GM06990 (cell line): ENCODE results near the gene CSPG4.
"Not testable (repeated sequence)": the region's sequence is repeated elsewhere in the genome, so short reads cannot be mapped to it uniquely, and the experiment has no call there.

ENCODE experiments used
- DNase-seq: peaks from one replicate; pipeline ENCODE4 v3.0.0-alpha.2; 2011; ENCODE audit not compliant: insufficient read length; ENCODE audit errors: extremely low read depth
- H3K27me3 ChIP-seq: replicated peaks from 2 replicates; pipeline ENCODE4 v1.6.0; 2011; ENCODE audit warnings: low read length; ENCODE audit not compliant: control insufficient read depth, insufficient read depth
- H3K36me3 ChIP-seq: 2 replicates; pipeline ENCODE4 v1.5.1; 2011; ENCODE audit warnings: low read length; ENCODE audit not compliant: control insufficient read depth, insufficient read depth
- H3K4me3 ChIP-seq: replicated peaks from 2 replicates; pipeline ENCODE4 v1.5.1; 2011; ENCODE audit warnings: low read depth, mild to moderate bottlenecking, control low read depth, low read length
- CTCF ChIP-seq: IDR thresholded peaks from 2 replicates; pipeline ENCODE4 v1.5.1; 2011; ENCODE audit warnings: low read length, control low read depth, mild to moderate bottlenecking, inconsistent platforms; ENCODE audit not compliant: insufficient read depth, poor library complexity, severe bottlenecking

CSPG4 gene

GRCh38 chr15:75702436-75702835, 10.2 kb downstream of the CSPG4 start:
- H3K4me3 ChIP-seq: no peak overlapping the region
- no peak for DNase-seq
- TF ChIP-seq CTCF: no peak

GRCh38 chr15:75701071-75702003, 11.3 kb downstream of the CSPG4 start:
- DNase-seq, H3K4me3 ChIP-seq, H3K27me3 ChIP-seq, H3K36me3 ChIP-seq: not testable (repeated sequence)

More at GRCh38 chr15:75702436-75702835, 10.2 kb downstream of the CSPG4 start:
- Histone ChIP-seq H3K27me3 (no peaks in the 10 kb centered on the region), H3K36me3 (no peaks in the 10 kb centered on the region)

- H3K36me3 ChIP-seq, H3K27me3 ChIP-seq, H3K4me3 ChIP-seq: not testable (repeated sequence)
- peak; percentile 62 for DNase-seq
Measured at GRCh38 chr15:75699961-75700874, 12.4 kb downstream of the CSPG4 start.

- not testable (repeated sequence) for H3K27me3 ChIP-seq, H3K36me3 ChIP-seq, H3K4me3 ChIP-seq, DNase-seq
Measured at GRCh38 chr15:75699517-75699916, 13.1 kb downstream of the CSPG4 start.

GRCh38 chr15:75697974-75698747, 14.5 kb downstream of the CSPG4 start:
- H3K36me3 ChIP-seq, DNase-seq, H3K4me3 ChIP-seq, H3K27me3 ChIP-seq: not testable (repeated sequence)

GRCh38 chr15:75697523-75697922, 15.1 kb downstream of the CSPG4 start:
- Histone ChIP-seq H3K36me3 (no peaks in the 10 kb centered on the region), H3K27me3 (no peaks in the 10 kb centered on the region), H3K4me3 (no peak overlapping the region)
- DNase-seq: no peak
- TF ChIP-seq CTCF: no peak

GRCh38 chr15:75696854-75697259, 15.8 kb downstream of the CSPG4 start:
- H3K27me3 ChIP-seq: no peaks in the 10 kb centered on the region
- no peak overlapping the region for H3K4me3 ChIP-seq
- no peak for DNase-seq
- H3K36me3 ChIP-seq: no peaks in the 10 kb centered on the region
- TF ChIP-seq CTCF: no peak
